ENCODE data around the gene MRPS25. TPM values are rescaled to one million over a fixed set of nuclear protein-coding genes. Genes with fewer than 3 reads are reported as not detected.

The MRPS25 gene
- total and polyA plus RNA-seq, 9 of the 15 experiments (the other 6 are each of a cell fraction or from before 2014, with no cell fraction given) = 34.3 to 129 (median 78.2) TPM

GRCh38 chr3:15052335-15053242, 12.5 kb downstream of the MRPS25 start (continued):
- TF ChIP-seq, protein P1, sequence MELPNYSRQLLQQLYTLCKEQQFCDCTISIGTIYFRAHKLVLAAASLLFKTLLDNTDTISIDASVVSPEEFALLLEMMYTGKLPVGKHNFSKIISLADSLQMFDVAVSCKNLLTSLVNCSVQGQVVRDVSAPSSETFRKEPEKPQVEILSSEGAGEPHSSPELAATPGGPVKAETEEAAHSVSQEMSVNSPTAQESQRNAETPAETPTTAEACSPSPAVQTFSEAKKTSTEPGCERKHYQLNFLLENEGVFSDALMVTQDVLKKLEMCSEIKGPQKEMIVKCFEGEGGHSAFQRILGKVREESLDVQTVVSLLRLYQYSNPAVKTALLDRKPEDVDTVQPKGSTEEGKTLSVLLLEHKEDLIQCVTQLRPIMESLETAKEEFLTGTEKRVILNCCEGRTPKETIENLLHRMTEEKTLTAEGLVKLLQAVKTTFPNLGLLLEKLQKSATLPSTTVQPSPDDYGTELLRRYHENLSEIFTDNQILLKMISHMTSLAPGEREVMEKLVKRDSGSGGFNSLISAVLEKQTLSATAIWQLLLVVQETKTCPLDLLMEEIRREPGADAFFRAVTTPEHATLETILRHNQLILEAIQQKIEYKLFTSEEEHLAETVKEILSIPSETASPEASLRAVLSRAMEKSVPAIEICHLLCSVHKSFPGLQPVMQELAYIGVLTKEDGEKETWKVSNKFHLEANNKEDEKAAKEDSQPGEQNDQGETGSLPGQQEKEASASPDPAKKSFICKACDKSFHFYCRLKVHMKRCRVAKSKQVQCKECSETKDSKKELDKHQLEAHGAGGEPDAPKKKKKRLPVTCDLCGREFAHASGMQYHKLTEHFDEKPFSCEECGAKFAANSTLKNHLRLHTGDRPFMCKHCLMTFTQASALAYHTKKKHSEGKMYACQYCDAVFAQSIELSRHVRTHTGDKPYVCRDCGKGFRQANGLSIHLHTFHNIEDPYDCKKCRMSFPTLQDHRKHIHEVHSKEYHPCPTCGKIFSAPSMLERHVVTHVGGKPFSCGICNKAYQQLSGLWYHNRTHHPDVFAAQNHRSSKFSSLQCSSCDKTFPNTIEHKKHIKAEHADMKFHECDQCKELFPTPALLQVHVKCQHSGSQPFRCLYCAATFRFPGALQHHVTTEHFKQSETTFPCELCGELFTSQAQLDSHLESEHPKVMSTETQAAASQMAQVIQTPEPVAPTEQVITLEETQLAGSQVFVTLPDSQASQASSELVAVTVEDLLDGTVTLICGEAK (IDR thresholded peaks at IDR 0.05) = no peak; the same call in 1 of the 2 replicates
- TF ChIP-seq, protein P1 (CRISPR knock-in tag; IDR thresholded peaks at IDR 0.05) = no peak
- TF ChIP-seq, protein P2, sequence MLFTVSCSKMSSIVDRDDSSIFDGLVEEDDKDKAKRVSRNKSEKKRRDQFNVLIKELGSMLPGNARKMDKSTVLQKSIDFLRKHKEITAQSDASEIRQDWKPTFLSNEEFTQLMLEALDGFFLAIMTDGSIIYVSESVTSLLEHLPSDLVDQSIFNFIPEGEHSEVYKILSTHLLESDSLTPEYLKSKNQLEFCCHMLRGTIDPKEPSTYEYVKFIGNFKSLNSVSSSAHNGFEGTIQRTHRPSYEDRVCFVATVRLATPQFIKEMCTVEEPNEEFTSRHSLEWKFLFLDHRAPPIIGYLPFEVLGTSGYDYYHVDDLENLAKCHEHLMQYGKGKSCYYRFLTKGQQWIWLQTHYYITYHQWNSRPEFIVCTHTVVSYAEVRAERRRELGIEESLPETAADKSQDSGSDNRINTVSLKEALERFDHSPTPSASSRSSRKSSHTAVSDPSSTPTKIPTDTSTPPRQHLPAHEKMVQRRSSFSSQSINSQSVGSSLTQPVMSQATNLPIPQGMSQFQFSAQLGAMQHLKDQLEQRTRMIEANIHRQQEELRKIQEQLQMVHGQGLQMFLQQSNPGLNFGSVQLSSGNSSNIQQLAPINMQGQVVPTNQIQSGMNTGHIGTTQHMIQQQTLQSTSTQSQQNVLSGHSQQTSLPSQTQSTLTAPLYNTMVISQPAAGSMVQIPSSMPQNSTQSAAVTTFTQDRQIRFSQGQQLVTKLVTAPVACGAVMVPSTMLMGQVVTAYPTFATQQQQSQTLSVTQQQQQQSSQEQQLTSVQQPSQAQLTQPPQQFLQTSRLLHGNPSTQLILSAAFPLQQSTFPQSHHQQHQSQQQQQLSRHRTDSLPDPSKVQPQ (CRISPR knock-in tag; IDR thresholded peaks at IDR 0.05; ENCODE audit: borderline replicate concordance) = no peak
- TF ChIP-seq FOXM1 (IDR thresholded peaks at IDR 0.05; ENCODE audit: low read depth) = peak; percentile 94
- 0 out of 2 replicates have a peak, but pooled peaks have one; percentile 71 for TF ChIP-seq FOXM1 (CRISPR knock-in tag; IDR thresholded peaks at IDR 0.05; ENCODE audit: low read depth)
- TF ChIP-seq, protein P3, sequence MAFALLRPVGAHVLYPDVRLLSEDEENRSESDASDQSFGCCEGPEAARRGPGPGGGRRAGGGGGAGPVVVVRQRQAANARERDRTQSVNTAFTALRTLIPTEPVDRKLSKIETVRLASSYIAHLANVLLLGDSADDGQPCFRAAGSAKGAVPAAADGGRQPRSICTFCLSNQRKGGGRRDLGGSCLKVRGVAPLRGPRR (CRISPR knock-in tag; IDR thresholded peaks at IDR 0.05) = no peak
- TF ChIP-seq ZNF584 (CRISPR knock-in tag; IDR thresholded peaks at IDR 0.05; ENCODE audit: low read depth) = peak; percentile 96
- TF ChIP-seq SIRT6 (IDR thresholded peaks at IDR 0.05; ENCODE audit: low read depth, low read length) = no peak
- no peak for TF ChIP-seq ZNF717 (CRISPR knock-in tag; IDR thresholded peaks at IDR 0.05)
- TF ChIP-seq, protein P4, sequence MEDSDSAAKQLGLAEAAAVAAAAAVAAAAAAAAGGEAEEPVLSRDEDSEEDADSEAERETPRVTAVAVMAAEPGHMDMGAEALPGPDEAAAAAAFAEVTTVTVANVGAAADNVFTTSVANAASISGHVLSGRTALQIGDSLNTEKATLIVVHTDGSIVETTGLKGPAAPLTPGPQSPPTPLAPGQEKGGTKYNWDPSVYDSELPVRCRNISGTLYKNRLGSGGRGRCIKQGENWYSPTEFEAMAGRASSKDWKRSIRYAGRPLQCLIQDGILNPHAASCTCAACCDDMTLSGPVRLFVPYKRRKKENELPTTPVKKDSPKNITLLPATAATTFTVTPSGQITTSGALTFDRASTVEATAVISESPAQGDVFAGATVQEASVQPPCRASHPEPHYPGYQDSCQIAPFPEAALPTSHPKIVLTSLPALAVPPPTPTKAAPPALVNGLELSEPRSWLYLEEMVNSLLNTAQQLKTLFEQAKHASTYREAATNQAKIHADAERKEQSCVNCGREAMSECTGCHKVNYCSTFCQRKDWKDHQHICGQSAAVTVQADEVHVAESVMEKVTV (CRISPR knock-in tag; IDR thresholded peaks at IDR 0.05) = no peak
- no peak for TF ChIP-seq LARP7 (IDR thresholded peaks at IDR 0.05)
- TF ChIP-seq CHD2 (IDR thresholded peaks at IDR 0.05; ENCODE audit: low read depth, low read length) = no peak; the same call in 1 of the 2 replicates
- TF ChIP-seq POLR2AphosphoS2 (IDR thresholded peaks at IDR 0.05; ENCODE audit: low read length) = no peak
- no peak for TF ChIP-seq PHB (CRISPR knock-in tag; IDR thresholded peaks at IDR 0.05)

Measured in K562 (cell line).